Measurements from ENCODE around the gene INKA1.
"Not testable (repeated sequence)": the region's sequence is repeated elsewhere in the genome, so short reads cannot be mapped to it uniquely, and the experiment has no call there.

INKA1 gene

GRCh38 chr3:49772703-49773102 lies 30.4 kb upstream of the INKA1 start:
- H3K9ac ChIP-seq (ENCODE audit: low read length), result no peak overlapping the region

DNA sequence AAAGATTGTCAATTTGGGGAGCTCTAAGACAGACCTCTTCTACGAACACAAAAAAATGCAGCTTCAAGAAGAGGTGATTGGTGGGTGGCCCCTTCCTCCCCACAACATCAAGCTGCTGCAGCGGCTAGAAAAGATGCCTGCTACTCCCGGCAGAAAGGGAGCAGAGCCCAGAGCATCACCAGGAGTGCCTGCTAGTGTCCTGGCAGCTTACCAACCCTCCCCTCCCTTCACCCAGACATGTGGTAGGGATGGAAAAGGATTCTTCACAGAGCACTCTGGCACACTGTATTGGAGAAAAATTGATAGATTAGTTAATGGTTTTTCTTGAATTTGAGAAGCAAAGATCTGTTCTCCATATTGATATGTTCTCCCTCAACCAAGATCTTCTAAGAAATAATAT lies 27.5 kb upstream of the INKA1 start:
- H2AFZ ChIP-seq (ENCODE audit: low read length), result no peak overlapping the region
- no peaks in the 10 kb centered on the region for H3K9me3 ChIP-seq (replicated peaks; ENCODE audit: insufficient read depth, low read length)
- DNase-seq, result no peak
- H4K20me1 ChIP-seq (ENCODE audit: insufficient read depth, low read length), result peaks cover 22% of the 10 kb centered on the region
- H3K27me3 ChIP-seq (replicated peaks; ENCODE audit: insufficient read depth, low read length), result no peaks in the 10 kb centered on the region
- H3K27ac ChIP-seq (ENCODE audit: low read length), result no peak overlapping the region
- no peak overlapping the region for H3K4me2 ChIP-seq (ENCODE audit: low read depth, low read length)
- no peaks in the 10 kb centered on the region; the same call in 1 of the 2 replicates for H3F3A ChIP-seq (ENCODE audit: insufficient read depth, low read length)
- H3K9me2 ChIP-seq (replicated peaks; ENCODE audit: insufficient read depth, low read length), result no peaks in the 10 kb centered on the region
- no peak overlapping the region for H3K9ac ChIP-seq (ENCODE audit: low read length)
- no peak overlapping the region for H3K4me3 ChIP-seq (ENCODE audit: low read length)
- H3K79me2 ChIP-seq (ENCODE audit: low read length), result peaks cover 82% of the 10 kb centered on the region
- no peaks in the 10 kb centered on the region for H3K4me1 ChIP-seq (ENCODE audit: low read length)
- TF ChIP-seq EZH2phosphoT487 (IDR thresholded peaks at IDR 0.05; ENCODE audit: low read length), result no peak
- TF ChIP-seq EZH2 (optimal IDR thresholded peaks at IDR 0.05; ENCODE audit: low read depth, low read length), result no peak
- TF ChIP-seq, protein P1, sequence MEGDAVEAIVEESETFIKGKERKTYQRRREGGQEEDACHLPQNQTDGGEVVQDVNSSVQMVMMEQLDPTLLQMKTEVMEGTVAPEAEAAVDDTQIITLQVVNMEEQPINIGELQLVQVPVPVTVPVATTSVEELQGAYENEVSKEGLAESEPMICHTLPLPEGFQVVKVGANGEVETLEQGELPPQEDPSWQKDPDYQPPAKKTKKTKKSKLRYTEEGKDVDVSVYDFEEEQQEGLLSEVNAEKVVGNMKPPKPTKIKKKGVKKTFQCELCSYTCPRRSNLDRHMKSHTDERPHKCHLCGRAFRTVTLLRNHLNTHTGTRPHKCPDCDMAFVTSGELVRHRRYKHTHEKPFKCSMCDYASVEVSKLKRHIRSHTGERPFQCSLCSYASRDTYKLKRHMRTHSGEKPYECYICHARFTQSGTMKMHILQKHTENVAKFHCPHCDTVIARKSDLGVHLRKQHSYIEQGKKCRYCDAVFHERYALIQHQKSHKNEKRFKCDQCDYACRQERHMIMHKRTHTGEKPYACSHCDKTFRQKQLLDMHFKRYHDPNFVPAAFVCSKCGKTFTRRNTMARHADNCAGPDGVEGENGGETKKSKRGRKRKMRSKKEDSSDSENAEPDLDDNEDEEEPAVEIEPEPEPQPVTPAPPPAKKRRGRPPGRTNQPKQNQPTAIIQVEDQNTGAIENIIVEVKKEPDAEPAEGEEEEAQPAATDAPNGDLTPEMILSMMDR (IDR thresholded peaks at IDR 0.05; ENCODE audit: low read length), result no peak
- no peaks in the 10 kb centered on the region for H3K36me3 ChIP-seq (replicated peaks; ENCODE audit: insufficient read depth, low read length)

More at GRCh38 chr3:49772703-49773102, 30.4 kb upstream of the INKA1 start:
- TF ChIP-seq EZH2phosphoT487 (IDR thresholded peaks at IDR 0.05; ENCODE audit: low read length) (no peak), EZH2 (optimal IDR thresholded peaks at IDR 0.05; ENCODE audit: low read depth, low read length) (no peak)
- TF ChIP-seq, protein P1 (IDR thresholded peaks at IDR 0.05; ENCODE audit: low read length), result no peak
- H3K4me2 ChIP-seq (ENCODE audit: low read depth, low read length), result no peak overlapping the region
- H4K20me1 ChIP-seq (ENCODE audit: insufficient read depth, low read length), result peaks cover 29% of the 10 kb centered on the region
- H3K4me1 ChIP-seq (ENCODE audit: low read length), result no peaks in the 10 kb centered on the region
- H3K27ac ChIP-seq (ENCODE audit: low read length), result no peak overlapping the region
- H2AFZ ChIP-seq (ENCODE audit: low read length), result no peak overlapping the region
- no peaks in the 10 kb centered on the region; the same call in 1 of the 2 replicates for H3F3A ChIP-seq (ENCODE audit: insufficient read depth, low read length)
- no peaks in the 10 kb centered on the region for H3K9me2 ChIP-seq (replicated peaks; ENCODE audit: insufficient read depth, low read length)
- no peaks in the 10 kb centered on the region for H3K36me3 ChIP-seq (replicated peaks; ENCODE audit: insufficient read depth, low read length)
- no peaks in the 10 kb centered on the region for H3K27me3 ChIP-seq (replicated peaks; ENCODE audit: insufficient read depth, low read length)
- peaks cover 86% of the 10 kb centered on the region for H3K79me2 ChIP-seq (ENCODE audit: low read length)
- H3K9me3 ChIP-seq (replicated peaks; ENCODE audit: insufficient read depth, low read length), result no peaks in the 10 kb centered on the region
- H3K4me3 ChIP-seq (ENCODE audit: low read length), result no peak overlapping the region
- DNase-seq, result no peak

DNA sequence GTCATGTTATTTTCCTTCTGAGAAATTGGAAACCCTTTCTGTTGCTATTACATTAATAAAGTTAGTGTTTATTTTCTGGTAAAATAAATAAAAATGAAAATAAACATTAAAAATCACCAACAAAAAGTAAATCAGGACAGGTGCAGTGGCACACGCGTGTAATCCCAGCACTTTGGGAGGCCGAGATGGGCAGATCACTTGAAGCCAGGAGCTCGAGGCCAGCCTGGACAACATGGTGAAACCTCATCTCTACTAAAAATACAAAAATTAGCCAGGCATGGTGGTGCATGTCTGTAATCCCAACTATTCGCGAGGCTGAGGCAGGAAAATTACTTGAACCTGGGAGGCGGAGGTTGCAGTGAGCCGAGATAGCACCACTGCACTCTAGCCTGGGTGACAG lies 27.0 kb upstream of the INKA1 start:
- not testable (repeated sequence) for H3K9me2 ChIP-seq (replicated peaks; ENCODE audit: insufficient read depth, low read length); H3K9me3 ChIP-seq (replicated peaks; ENCODE audit: insufficient read depth, low read length); DNase-seq; H2AFZ ChIP-seq (ENCODE audit: low read length); H3K27me3 ChIP-seq (replicated peaks; ENCODE audit: insufficient read depth, low read length); H3K9ac ChIP-seq (ENCODE audit: low read length); H3K36me3 ChIP-seq (replicated peaks; ENCODE audit: insufficient read depth, low read length); H3K27ac ChIP-seq (ENCODE audit: low read length); H3K4me2 ChIP-seq (ENCODE audit: low read depth, low read length); H3K4me3 ChIP-seq (ENCODE audit: low read length); H3F3A ChIP-seq (ENCODE audit: insufficient read depth, low read length); H3K4me1 ChIP-seq (ENCODE audit: low read length)
- Histone ChIP-seq H4K20me1 (ENCODE audit: insufficient read depth, low read length) (peaks cover 16% of the 10 kb centered on the region; the same call in 1 of the 2 replicates), H3K79me2 (ENCODE audit: low read length) (peaks cover 82% of the 10 kb centered on the region)

DNA sequence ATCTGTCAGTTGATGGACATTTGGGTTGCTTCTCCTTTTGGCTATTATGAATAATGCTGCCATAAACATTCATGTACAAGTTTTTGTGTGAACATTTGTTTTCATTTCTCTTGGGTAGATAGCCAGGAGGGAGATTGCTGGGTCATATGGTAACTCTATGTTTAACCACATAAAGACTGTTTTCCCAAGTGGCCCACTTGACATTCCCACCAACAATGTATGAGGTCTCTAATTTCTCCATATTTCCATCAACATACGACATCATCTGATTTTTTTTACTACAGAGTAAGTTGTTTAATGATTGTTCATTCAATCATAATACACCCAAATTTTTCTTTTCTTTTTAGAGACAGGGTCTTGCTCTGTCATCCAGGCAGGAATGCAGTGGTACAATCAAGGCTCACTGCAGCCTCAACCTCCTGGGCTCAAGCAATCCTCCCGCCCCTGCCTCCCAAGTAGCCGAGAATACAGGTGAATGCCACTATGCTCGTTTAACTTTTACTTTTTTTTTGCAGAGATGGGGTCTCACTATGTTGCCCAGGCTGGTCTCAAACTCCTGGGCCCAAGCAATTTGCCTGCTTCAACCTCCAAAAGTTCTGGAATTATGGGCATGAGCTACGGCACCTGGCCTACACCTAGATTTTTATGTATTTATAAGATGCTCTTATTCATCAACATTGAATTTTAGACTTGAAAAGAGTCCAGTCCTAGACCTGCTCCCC lies 23.5 kb upstream of the INKA1 start:
- Histone ChIP-seq H3K27me3 (replicated peaks; ENCODE audit: insufficient read depth, low read length) (no peaks in the 10 kb centered on the region), H3K4me1 (ENCODE audit: low read length) (no peaks in the 10 kb centered on the region), H3K9ac (ENCODE audit: low read length) (no peak overlapping the region), H4K20me1 (ENCODE audit: insufficient read depth, low read length) (peaks cover 9% of the 10 kb centered on the region; the same call in 1 of the 2 replicates), H3K36me3 (replicated peaks; ENCODE audit: insufficient read depth, low read length) (no peaks in the 10 kb centered on the region), H3K9me2 (replicated peaks; ENCODE audit: insufficient read depth, low read length) (no peaks in the 10 kb centered on the region), H3K4me2 (ENCODE audit: low read depth, low read length) (no peak overlapping the region), H2AFZ (ENCODE audit: low read length) (no peak overlapping the region), H3K79me2 (ENCODE audit: low read length) (peaks cover 86% of the 10 kb centered on the region), H3K27ac (ENCODE audit: low read length) (no peak overlapping the region), H3K9me3 (replicated peaks; ENCODE audit: insufficient read depth, low read length) (no peaks in the 10 kb centered on the region), H3K4me3 (ENCODE audit: low read length) (no peak overlapping the region), H3F3A (ENCODE audit: insufficient read depth, low read length) (no peaks in the 10 kb centered on the region; the same call in 1 of the 2 replicates)
- TF ChIP-seq EZH2phosphoT487 (IDR thresholded peaks at IDR 0.05; ENCODE audit: low read length) (no peak), EZH2 (optimal IDR thresholded peaks at IDR 0.05; ENCODE audit: low read depth, low read length) (no peak)
- TF ChIP-seq, protein P1 (IDR thresholded peaks at IDR 0.05; ENCODE audit: low read length), result no peak
- no peak for DNase-seq

Measured in MM.1S (cell line).